ENCODE data around the gene SEPTIN8.
A peak's percentile ranks its signal among the peaks of the same experiment; 100 is the strongest.

Gene SEPTIN8

GRCh38 chr5:132746954-132747615 is 30.0 kb downstream of the SEPTIN8 start, which contains the start of gene CCNI2:
TSS of gene CCNI2 (plus strand) at chr5:132747426. CDS start at chr5:132747496, 70 bp downstream.
- DNase-seq, result no peak

- no peak for DNase-seq
These were observed 30.5 kb downstream of the SEPTIN8 start for GRCh38 chr5:132746592-132746953.

GRCh38 chr5:132744659-132745058 is 32.4 kb downstream of the SEPTIN8 start:
- no peak for DNase-seq

- no peak for DNase-seq
These were observed 34.4 kb downstream of the SEPTIN8 start for GRCh38 chr5:132742626-132743025.

- DNase-seq, result no peak
These were observed 34.9 kb downstream of the SEPTIN8 start for GRCh38 chr5:132742158-132742557.

GRCh38 chr5:132739232-132739631 is 37.8 kb downstream of the SEPTIN8 start:
- no peak for DNase-seq

GRCh38 chr5:132737982-132738681 is 38.9 kb downstream of the SEPTIN8 start:
- DNase-seq, result no peak

GRCh38 chr5:132736853-132737833 is 39.9 kb downstream of the SEPTIN8 start, which contains the start of gene KIF3A:
TSS of gene KIF3A (minus strand) at chr5:132737546. CDS start at chr5:132737419, 127 bp downstream.
- DNase-seq, result peak; percentile 95

GRCh38 chr5:132734687-132735086 is 42.4 kb downstream of the SEPTIN8 start:
- no peak for DNase-seq

GRCh38 chr5:132733499-132734148 is 43.4 kb downstream of the SEPTIN8 start:
- DNase-seq, result no peak

- DNase-seq, result no peak
These were observed 47.1 kb downstream of the SEPTIN8 start for GRCh38 chr5:132729896-132730295.

- DNase-seq, result no peak
These were observed 51.3 kb downstream of the SEPTIN8 start for GRCh38 chr5:132725745-132726144.

- no peak for DNase-seq
These were observed 58.3 kb downstream of the SEPTIN8 start for GRCh38 chr5:132718544-132719312.

GRCh38 chr5:132714456-132715307 is 62.4 kb downstream of the SEPTIN8 start:
- no peak for DNase-seq

- no peak for DNase-seq
These were observed 68.4 kb downstream of the SEPTIN8 start for GRCh38 chr5:132708645-132709044.

GRCh38 chr5:132704875-132705274 is 72.2 kb downstream of the SEPTIN8 start:
- no peak for DNase-seq

Data from NCI-H1436 (cell line).